WI38 (cell line): ENCODE data around the gene KRT13.

Experiments
- H3K4me3 ChIP-seq: 2 replicates; pipeline ENCODE4 v1.5.1; 2011; ENCODE audit warnings: low read depth, mild to moderate bottlenecking, control low read depth, low read length
- TF ChIP-seq, protein P1 (sequence below): IDR thresholded peaks from 2 replicates; pipeline ENCODE4 v1.5.1; 2012; ENCODE audit warnings: low read depth, mild to moderate bottlenecking, control low read depth, low read length

The KRT13 gene

DNA sequence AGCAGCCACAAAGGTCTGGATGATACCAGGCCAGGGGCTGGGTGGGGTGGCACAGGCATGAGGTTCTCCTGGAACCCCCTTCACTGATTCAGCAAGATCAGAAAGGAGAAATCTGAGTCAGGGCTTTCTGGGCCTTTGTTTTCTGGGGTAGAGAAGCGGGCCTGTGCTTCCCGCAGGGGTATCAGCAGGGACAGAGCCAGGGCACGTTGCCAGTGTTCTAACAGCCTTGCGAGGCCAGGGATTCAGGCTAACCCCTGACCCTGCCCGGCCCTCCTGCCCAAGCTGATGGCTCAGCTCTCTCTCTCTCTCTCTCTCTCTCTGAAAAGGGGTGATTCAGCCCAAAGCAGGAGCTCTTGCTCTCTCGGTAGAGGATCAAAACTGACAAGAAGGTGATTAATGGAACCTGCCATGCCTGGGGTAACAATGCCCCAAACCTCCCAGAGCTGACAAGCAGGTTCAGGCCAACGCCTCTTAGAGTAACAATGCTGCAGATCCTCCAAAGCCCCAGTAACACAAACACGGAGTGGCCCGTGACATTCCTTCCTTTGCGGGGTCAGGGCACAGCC is 2.0 kb upstream of the KRT13 start:
- TF ChIP-seq, protein P1, sequence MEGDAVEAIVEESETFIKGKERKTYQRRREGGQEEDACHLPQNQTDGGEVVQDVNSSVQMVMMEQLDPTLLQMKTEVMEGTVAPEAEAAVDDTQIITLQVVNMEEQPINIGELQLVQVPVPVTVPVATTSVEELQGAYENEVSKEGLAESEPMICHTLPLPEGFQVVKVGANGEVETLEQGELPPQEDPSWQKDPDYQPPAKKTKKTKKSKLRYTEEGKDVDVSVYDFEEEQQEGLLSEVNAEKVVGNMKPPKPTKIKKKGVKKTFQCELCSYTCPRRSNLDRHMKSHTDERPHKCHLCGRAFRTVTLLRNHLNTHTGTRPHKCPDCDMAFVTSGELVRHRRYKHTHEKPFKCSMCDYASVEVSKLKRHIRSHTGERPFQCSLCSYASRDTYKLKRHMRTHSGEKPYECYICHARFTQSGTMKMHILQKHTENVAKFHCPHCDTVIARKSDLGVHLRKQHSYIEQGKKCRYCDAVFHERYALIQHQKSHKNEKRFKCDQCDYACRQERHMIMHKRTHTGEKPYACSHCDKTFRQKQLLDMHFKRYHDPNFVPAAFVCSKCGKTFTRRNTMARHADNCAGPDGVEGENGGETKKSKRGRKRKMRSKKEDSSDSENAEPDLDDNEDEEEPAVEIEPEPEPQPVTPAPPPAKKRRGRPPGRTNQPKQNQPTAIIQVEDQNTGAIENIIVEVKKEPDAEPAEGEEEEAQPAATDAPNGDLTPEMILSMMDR = no peak
- H3K4me3 ChIP-seq = no peak overlapping the region

DNA sequence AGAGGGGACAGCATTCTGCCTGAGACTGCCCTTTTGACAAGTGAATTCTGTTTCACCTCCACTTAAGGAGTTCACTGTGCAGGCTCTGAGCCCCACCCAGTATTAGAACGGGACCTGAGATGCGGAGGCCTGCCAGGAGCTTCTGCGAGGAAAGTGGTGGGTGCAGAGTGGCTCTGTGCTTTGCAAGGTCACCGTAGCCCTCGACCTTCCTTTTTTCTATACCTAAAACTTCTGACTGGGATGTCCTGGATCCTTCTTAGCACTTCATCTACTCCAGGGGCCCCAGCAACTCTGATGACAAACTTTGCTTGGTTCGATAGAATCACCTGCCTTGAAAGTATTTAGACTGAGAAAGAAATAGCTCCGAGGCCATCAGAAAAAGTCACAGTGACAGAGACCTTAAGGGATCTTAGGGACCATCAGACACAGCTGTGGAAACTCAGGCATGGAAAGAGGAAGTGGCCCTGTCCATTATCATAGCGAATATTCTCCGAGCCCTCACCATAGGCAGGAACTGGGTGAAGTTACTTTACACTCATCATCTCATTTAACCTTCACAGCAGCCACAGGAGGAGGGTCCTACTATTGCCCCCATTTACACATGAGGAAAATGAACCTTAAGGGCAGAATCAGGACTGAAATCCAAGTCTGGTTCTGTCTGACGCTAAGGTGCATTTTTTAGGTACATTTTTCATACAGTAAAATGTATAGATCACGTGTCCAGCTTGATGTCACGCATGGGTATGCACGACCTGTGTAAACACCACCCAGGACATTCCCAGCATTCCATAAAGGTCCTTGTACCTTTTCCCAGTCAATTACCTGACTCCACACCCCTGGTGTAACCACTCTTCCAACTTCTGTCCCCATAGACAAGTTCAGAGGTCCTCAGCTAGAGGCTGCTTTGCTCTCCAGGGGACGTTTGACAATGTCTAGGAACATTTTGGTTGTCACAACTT is 676 bp upstream of the KRT13 start:
- no peak overlapping the region for H3K4me3 ChIP-seq
- TF ChIP-seq, protein P1 = no peak

DNA sequence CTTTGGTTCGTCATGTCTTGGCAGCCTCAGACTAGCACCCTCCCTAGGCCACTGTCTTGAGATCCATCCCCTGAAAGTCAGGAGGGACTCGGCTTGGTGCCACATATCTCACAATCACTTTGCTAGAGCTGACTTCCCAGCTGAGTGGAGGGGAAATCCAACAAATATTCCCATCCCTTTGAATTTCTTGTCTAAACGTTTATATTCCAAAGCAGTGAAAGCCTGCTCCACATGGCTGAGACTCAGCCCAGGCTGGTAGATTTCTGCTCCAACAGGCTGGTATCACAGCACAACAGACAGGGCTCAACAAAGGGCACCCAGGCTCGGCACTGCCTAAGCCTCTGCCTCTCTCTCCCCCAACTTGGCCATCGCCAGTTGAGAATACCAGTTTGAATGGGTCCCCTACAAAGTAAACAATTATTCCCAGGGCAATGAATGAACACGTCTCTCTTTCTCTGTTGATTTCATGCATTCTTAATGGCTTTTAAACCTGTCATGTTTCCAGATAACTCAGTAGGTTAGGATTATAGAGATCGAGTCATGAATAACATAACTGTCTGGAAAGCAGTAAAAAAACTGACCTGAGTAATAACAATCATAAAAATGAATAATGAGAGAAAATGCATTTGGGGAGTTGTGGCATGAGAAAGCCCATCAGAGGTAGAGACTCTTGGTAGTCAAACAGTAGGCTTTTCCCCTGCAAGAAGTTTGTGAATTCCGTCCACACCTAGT is 1.0 kb downstream of the KRT13 start:
- no peak overlapping the region for H3K4me3 ChIP-seq
- TF ChIP-seq, protein P1 = no peak

DNA sequence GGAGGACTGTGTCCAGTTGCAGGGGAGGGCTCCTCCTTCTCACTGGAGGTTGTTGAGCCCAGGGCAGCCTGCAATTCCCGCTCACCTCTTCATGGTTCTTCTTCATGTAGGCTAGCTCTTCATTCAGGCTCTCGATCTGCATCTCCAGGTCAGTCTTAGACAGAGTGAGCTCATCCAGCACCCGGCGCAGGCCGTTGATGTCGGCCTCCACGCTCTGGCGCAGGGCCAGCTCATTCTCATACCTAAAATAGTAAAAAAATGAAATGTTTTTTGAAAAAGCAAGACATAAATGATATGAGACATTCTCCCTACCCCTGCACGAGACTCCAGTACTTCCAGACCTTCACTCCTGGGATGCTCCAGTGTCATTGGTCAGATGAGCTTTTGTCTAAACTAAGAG is 2.2 kb downstream of the KRT13 start:
- H3K4me3 ChIP-seq = no peak overlapping the region
- TF ChIP-seq, protein P1 = no peak

DNA sequence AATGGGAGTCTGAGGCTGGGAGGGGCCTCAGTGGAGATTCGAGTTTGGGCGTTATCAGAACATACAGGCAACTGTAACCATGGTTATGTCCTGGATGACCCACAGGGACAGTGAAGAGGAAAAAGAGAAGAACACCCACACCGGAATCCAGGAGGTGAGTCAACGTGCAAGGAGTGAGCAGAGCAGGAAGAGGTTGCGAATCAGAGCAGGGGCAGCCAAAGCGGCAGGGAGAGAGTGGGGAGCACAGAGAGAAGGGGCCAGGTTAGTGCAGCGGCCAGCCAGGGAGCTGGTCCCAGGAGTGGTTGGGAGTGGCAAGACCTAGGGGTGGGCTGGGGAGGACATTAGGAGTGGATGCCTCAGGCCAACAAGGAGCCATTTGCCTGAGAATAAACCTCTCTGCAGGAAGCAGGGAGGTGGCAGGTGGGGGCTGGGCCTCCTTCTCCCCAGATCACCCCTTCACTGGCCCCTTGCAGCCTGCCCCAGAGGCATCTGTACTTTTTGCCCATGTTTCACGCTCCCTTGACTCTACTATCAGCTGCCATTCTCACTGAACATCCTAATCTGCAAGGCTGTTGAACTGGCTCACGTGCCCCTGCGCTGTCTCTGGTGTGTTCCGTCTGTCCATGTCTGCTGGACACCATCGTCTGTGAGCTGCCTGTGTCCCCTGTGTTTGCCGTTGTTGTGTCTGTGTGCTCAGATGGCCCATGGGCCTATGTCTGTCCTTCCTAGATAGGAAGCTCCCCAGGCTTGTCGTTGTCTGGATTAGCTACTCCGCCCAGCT is 5.1 kb downstream of the KRT13 start:
- TF ChIP-seq, protein P1 = no peak
- H3K4me3 ChIP-seq = no peak overlapping the region

DNA sequence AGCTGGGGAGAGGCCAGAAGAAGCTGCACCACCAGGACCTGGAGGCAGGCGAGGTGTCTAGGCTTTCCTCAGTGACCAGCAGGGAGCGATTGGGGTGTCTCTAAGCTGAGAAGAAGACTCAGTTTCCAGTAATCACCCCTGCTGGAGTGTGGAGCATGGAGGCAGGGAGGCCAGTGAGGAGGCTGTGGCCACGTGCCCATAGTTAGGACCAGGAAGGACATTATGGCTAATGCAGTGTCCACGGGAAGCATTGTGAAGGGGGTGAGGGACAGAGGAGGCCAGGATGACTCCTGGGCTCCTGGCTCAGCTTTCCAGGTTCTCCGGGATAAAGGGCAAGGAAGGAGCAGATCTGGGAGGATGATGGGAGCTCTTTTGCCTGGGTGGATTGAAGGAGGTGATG is 5.7 kb downstream of the KRT13 start:
- H3K4me3 ChIP-seq = no peak overlapping the region
- TF ChIP-seq, protein P1 = no peak
